GM12878 (cell line): ENCODE measurements around the gene SAP30L.

Experiments
- FOXK2 ChIP-seq: fragments of 450-650 bp; IDR thresholded peaks from 2 replicates; pipeline ENCODE4 v1.6.1; 2017; ENCODE audit warnings: mild to moderate bottlenecking, moderate library complexity
- HDGF ChIP-seq: fragments of 450-650 bp; IDR thresholded peaks from 2 replicates; pipeline ENCODE4 v1.6.1; 2016; ENCODE audit warnings: antibody characterized with exemption
- POLR2AphosphoS5 ChIP-seq: IDR thresholded peaks from 2 replicates; pipeline ENCODE4 v1.6.1; 2011; ENCODE audit warnings: mild to moderate bottlenecking, low read length, inconsistent platforms
- RCOR1 ChIP-seq: conservative IDR thresholded peaks from 2 replicates; pipeline ENCODE4 v1.6.1; 2012; ENCODE audit warnings: low read depth, low read length, improper control_type of control experiment
- TBL1XR1 ChIP-seq: IDR thresholded peaks from 2 replicates; pipeline ENCODE4 v1.6.1; 2012; ENCODE audit warnings: low read depth, low read length, improper control_type of control experiment
- YY1 ChIP-seq: IDR thresholded peaks from 2 replicates; pipeline ENCODE4 v1.6.1; 2011; ENCODE audit warnings: low read depth, mild to moderate bottlenecking, low read length
- ZNF274 ChIP-seq: IDR thresholded peaks from one replicate; pipeline ENCODE4 v1.8.0; 2011; ENCODE audit not compliant: insufficient read length, insufficient read depth
- TF ChIP-seq, protein P1 (sequence below): IDR thresholded peaks from 2 replicates; pipeline ENCODE4 v1.6.1; 2012; ENCODE audit warnings: low read depth, low read length, improper control_type of control experiment
- TF ChIP-seq, protein P2 (sequence below), 3 experiments: IDR thresholded peaks in 2 of 3; conservative IDR thresholded peaks in 1 of 3; 2 replicates each; pipeline ENCODE4 v1.5.1; 2011; ENCODE audit warnings: low read depth in 3 of 3, low read length in 3 of 3, mild to moderate bottlenecking in 3 of 3, control low read depth in 2 of 3, moderate library complexity in 2 of 3, inconsistent platforms in 1 of 3, mixed read lengths in 1 of 3; ENCODE audit not compliant: control insufficient read depth in 2 of 3, insufficient read depth in 1 of 3; ENCODE audit errors: extremely low read depth in 1 of 3
- TF ChIP-seq, protein P3 (sequence below): fragments of 150-350 bp; IDR thresholded peaks from 2 replicates; pipeline ENCODE4 v1.6.1; 2014; ENCODE audit warnings: mild to moderate bottlenecking, low read depth, low read length
- TF ChIP-seq, protein P4 (sequence below): fragments of 450-650 bp; IDR thresholded peaks from 2 replicates; pipeline ENCODE4 v1.6.1; 2016; ENCODE audit warnings: mild to moderate bottlenecking, moderate library complexity, borderline replicate concordance

DNA sequence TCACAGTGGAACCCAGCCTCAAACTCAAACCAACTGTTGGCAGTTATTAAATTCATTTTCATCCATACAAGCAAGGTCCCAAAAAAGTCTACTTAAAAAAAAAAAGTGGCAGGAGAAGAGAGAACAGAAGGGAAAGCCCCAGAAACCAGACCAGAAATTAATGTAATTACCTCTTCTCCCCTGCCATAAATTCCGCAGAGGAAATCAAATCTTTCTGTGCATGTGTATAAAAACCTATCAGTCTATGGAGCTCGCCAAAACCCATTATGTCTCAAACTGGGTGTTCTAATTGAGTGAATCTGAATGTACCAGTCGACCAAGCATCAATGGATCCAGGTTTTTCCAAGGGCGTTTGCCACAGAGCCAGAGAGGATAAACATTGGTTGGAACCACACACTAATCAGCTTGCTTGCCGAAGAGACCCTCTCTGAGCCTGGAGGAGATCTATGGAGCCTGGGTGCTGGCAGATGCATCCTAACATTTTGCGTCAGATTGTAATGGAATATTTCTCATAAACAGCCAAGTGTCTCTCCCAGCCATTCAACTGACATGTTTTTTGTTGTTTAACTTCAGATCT lies 40.1 kb downstream of the SAP30L start:
- TF ChIP-seq, protein P1, sequence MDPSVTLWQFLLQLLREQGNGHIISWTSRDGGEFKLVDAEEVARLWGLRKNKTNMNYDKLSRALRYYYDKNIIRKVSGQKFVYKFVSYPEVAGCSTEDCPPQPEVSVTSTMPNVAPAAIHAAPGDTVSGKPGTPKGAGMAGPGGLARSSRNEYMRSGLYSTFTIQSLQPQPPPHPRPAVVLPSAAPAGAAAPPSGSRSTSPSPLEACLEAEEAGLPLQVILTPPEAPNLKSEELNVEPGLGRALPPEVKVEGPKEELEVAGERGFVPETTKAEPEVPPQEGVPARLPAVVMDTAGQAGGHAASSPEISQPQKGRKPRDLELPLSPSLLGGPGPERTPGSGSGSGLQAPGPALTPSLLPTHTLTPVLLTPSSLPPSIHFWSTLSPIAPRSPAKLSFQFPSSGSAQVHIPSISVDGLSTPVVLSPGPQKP: no peak
- TF ChIP-seq, protein P2, sequence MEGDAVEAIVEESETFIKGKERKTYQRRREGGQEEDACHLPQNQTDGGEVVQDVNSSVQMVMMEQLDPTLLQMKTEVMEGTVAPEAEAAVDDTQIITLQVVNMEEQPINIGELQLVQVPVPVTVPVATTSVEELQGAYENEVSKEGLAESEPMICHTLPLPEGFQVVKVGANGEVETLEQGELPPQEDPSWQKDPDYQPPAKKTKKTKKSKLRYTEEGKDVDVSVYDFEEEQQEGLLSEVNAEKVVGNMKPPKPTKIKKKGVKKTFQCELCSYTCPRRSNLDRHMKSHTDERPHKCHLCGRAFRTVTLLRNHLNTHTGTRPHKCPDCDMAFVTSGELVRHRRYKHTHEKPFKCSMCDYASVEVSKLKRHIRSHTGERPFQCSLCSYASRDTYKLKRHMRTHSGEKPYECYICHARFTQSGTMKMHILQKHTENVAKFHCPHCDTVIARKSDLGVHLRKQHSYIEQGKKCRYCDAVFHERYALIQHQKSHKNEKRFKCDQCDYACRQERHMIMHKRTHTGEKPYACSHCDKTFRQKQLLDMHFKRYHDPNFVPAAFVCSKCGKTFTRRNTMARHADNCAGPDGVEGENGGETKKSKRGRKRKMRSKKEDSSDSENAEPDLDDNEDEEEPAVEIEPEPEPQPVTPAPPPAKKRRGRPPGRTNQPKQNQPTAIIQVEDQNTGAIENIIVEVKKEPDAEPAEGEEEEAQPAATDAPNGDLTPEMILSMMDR (IDR thresholded peaks at IDR 0.05 in 2 of 3, conservative IDR thresholded peaks at IDR 0.05 in 1 of 3; ENCODE audit: control insufficient read depth in 2 of 3, extremely low read depth in 1 of 3, insufficient read depth in 1 of 3, low read depth in 3 of 3, low read length in 3 of 3): no peak
- TF ChIP-seq RCOR1 (no peak), YY1 (no peak), ZNF274 (no peak), TBL1XR1 (no peak), HDGF (no peak), POLR2AphosphoS5 (no peak), FOXK2 (no peak)
- TF ChIP-seq, protein P3, sequence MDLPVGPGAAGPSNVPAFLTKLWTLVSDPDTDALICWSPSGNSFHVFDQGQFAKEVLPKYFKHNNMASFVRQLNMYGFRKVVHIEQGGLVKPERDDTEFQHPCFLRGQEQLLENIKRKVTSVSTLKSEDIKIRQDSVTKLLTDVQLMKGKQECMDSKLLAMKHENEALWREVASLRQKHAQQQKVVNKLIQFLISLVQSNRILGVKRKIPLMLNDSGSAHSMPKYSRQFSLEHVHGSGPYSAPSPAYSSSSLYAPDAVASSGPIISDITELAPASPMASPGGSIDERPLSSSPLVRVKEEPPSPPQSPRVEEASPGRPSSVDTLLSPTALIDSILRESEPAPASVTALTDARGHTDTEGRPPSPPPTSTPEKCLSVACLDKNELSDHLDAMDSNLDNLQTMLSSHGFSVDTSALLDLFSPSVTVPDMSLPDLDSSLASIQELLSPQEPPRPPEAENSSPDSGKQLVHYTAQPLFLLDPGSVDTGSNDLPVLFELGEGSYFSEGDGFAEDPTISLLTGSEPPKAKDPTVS: no peak
- TF ChIP-seq, protein P4, sequence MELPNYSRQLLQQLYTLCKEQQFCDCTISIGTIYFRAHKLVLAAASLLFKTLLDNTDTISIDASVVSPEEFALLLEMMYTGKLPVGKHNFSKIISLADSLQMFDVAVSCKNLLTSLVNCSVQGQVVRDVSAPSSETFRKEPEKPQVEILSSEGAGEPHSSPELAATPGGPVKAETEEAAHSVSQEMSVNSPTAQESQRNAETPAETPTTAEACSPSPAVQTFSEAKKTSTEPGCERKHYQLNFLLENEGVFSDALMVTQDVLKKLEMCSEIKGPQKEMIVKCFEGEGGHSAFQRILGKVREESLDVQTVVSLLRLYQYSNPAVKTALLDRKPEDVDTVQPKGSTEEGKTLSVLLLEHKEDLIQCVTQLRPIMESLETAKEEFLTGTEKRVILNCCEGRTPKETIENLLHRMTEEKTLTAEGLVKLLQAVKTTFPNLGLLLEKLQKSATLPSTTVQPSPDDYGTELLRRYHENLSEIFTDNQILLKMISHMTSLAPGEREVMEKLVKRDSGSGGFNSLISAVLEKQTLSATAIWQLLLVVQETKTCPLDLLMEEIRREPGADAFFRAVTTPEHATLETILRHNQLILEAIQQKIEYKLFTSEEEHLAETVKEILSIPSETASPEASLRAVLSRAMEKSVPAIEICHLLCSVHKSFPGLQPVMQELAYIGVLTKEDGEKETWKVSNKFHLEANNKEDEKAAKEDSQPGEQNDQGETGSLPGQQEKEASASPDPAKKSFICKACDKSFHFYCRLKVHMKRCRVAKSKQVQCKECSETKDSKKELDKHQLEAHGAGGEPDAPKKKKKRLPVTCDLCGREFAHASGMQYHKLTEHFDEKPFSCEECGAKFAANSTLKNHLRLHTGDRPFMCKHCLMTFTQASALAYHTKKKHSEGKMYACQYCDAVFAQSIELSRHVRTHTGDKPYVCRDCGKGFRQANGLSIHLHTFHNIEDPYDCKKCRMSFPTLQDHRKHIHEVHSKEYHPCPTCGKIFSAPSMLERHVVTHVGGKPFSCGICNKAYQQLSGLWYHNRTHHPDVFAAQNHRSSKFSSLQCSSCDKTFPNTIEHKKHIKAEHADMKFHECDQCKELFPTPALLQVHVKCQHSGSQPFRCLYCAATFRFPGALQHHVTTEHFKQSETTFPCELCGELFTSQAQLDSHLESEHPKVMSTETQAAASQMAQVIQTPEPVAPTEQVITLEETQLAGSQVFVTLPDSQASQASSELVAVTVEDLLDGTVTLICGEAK: no peak
